Activated CD4-positive, alpha-beta T cell treated with anti-CD3 and anti-CD28 coated beads, Interleukin-2, amount 50 U/mL, for 24 hours (primary cell): ENCODE measurements around the gene USP6NL.
"Not testable (repeated sequence)": the region's sequence is repeated elsewhere in the genome, so short reads cannot be mapped to it uniquely, and the experiment has no call there.

ENCODE experiments used
- DNase-seq, 2 donors: peaks; one replicate each; pipeline ENCODE4 v3.0.0-alpha.2; 2020; ENCODE audit warnings: low read depth in 1 of 2, low spot score in 1 of 2

Gene USP6NL

DNA sequence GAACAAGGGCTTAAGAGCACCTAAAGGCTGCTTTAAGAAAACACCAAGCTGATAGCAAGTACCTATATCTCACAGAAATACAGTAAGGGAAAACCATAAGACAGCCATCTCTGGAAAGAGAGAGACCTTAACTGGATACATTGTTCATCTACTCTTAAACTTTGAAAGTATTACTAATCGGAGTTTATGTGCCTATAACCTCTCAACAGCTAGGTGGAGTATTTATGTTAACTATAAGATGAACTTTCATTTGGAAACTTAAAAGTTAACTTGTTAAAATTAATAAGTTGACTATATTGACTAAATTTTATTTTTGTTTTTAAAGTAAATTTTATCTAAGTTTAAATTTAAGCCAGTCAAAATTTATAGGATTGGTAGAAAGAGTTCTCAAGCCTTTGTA is 90.6 kb downstream of the USP6NL start:
- no peak for DNase-seq

DNA sequence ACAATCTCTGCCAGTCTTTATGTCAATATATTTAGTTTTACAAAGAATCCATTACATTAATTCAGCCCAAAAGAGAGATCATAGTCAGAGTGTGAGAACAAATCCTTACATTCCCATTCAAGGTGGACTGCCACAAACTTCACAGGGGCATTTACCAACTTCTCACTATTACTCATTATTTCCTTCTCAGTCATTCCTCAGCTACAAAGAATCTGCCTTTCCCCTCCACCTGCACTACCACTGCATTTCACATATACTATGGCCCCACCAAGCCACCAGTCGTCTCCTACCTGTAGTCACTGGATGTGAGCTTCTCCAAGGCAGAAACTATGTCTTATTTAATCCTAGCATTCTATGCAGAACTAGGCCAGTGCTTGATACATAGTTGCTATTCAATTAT is 94.3 kb downstream of the USP6NL start:
- DNase-seq = no peak

DNA sequence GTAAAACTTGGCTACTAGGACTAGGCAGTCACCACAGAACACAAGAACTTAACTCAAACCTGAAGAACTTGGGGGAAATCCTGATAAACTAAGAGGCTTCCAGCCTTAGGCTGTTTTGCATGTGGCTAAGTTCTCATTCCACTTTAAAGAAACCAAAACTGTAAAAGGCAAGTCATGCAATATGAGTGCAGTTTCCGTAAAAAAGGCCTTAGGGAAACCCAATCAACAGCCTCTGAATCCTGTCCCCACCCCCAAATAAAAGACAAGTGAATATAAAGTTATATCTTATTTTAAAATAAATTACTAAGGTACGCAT is 95.1 kb downstream of the USP6NL start:
- DNase-seq = no peak

DNA sequence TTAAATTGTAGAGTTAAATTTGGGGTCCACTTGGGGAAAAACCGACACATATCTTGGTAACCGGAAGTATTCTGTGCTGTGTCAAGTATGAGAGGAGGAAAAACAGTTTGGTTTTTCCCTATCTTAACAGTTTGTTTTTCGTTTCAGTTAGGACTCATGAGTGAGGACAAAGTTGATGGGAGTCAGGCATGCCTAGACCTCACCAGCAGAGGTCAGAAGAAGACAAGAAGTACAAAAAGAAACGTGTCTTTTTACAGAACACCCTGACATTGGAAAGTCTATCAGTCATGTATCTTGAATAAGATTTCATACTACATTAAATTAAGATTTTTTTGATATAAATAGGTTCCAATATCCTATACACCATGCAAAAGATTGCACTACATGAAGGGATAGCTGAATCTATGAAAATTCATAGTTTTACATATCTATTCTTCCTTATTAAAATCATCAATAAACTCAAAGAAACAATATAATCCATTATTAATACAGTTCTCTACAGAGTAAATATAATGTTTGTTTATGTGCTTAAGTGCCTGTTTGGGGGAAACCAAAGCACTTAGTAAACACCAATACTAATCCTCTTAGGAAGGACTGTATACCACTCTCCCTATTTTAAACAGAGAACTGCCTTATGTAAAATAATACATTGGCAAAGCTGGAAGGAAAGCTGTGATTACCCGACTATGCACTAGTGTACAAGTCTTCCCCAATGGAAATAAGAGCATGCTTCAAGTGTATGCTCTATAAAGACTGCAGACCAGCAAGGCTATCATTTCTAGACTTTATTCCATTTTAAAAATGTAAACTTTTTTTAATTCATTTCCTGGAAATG is 95.6 kb downstream of the USP6NL start:
- DNase-seq = peak in 1 of 2 donors; percentile 42

DNA sequence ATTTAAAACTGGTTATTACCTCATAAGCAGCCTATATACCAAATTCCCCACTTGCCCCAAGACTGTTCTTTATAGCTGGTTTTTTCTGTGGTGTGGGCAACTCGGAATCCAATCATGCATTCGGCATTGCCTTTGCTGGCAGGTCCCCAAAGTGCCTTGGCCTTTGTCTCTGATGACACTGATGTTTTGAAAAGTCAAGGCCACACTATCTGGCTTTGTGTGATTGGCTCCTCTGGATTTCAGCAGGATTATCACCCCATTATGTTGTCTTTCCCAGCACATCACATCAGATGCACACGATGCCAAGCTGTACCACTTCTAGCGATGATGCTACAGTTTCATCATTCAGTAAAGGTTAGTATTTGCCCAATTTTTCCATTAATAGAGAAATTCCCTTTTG is 97.7 kb downstream of the USP6NL start:
- no peak for DNase-seq

DNA sequence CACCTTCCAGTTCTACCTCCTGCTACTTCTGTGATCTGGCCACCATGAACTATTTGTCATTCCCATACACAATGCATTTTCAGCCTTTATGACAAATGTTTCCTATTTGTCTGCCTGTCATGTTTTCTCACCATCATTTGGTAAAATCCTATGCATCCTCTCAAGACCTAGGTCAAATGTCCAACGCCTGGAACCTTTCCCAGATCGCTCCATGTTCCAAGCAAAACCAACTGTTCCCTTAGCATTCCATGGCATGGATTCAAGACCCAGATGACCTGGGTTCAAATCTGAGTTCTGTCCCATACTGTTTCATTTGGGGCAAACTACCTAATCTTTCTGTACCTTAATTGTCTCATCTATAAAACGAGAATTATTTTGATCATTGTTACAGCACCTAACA is 98.9 kb downstream of the USP6NL start:
- no peak for DNase-seq

DNA sequence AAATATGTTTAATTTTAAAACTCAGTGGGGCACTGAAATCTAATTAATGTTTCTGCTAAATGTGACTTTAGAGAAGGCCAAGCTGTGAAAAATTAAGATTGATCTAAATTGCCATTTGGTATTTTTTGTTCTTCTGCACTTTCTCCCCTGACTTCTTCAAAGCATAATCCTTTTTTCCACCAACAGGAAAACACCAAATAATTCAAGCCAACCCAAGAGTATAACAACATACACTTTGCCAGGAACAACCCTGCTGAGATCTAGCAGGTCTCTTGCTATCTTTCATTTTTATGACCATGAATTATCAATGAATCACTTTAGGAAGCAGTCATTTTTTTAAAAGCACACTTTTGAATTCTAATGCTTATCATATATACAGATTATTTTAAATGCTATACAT is 100.1 kb downstream of the USP6NL start:
- DNase-seq = no peak

DNA sequence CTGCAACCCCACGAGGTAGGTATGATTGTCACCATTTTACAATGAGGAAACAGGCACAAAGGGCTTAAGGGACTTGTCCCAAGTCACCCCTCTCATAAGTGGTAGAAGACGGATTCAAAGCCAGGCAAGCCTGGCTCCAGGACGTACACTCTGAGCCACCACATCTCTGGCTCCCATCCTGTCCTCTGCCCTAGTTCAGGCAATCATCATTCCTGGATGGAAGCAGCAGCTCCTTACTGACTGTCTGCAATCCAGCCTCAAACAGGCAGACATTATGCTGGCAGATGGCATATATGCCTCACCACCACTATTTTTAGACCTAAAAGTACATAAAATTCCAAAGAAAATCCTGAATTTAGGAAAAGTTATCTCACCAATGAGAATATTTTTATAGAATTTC is 100.7 kb downstream of the USP6NL start:
- no peak for DNase-seq

DNA sequence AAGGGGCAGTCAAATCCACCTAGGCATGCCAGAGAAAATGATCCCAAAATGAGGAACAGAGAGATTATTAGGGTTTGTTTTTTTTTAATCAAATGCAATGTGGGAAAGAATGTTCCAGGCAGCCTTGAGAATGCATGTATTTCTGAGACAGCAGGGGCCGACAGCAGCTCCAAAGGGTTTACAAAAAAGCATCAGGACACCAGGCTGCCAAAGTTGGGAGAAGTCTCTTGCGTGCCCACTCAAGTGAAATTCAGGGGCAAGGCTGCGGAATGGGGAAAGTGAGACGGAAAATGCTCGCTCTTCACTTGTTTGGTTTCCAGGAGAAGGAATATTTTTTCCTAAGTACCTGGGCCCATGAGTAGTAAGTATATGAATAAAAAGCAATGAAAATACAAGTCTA is 101.2 kb downstream of the USP6NL start:
- DNase-seq = no peak

DNA sequence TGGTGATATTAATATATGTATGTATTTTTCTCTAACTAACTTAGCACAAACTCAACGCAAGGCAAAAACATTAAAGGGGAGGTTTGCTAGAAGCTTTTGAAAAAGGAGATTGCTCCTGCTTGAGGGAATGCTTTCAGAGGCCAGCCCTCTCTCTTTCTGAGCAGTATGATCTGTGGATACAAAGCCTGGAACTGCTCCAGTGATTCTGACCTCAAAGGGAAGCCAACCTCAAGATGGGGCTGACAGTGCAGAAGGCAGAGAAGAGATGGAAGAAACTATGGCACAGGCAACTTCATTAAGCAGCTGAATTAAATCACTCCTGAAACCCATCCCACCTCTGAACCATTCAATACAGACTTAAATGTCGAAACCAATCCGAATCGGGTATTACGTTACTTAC is 102.4 kb downstream of the USP6NL start:
- DNase-seq = no peak

DNA sequence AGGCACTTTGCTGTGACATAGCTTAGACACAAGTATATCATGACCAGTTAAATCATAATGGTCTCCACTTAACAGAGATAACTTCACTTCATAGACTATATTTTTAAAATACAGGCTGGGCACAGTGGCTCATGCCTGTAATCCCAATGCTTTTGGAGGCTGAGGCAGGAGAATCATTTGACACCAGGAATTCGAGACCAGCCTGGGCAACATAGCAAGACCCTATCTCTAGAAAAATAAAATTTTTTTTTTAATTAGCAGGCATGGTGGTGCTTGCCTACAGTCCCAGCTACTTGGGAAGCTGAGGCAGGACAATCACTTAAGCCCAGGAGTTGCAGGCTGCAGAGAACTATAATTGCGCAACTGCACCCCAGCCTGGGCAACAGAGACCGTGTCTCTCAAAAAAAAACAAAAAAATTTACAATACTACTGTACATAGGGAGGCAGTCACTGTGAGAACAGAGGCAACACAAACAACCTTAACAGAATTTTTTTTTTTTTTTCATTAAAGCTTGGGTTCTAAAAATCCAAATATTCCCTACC is 105.1 kb downstream of the USP6NL start:
- DNase-seq = no peak

DNA sequence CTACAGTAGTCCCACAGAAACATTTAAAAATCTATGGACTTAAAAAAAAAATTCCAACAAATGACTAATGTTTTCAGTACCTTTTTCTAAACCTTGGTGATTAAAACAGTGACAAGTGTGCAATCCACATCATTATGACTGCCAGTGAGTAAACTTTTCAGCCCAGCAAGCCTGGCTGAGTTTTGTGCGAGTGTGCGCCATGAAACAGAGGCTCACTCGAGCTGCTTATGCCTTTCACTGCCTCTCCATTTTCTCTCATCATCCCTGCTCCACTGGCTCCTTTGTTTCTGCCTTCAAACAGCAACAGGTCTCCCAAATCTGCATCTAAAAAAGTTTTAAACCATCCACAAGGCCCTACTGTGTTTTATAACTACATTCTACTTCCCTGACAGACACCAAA is 105.8 kb downstream of the USP6NL start:
- DNase-seq = no peak

DNA sequence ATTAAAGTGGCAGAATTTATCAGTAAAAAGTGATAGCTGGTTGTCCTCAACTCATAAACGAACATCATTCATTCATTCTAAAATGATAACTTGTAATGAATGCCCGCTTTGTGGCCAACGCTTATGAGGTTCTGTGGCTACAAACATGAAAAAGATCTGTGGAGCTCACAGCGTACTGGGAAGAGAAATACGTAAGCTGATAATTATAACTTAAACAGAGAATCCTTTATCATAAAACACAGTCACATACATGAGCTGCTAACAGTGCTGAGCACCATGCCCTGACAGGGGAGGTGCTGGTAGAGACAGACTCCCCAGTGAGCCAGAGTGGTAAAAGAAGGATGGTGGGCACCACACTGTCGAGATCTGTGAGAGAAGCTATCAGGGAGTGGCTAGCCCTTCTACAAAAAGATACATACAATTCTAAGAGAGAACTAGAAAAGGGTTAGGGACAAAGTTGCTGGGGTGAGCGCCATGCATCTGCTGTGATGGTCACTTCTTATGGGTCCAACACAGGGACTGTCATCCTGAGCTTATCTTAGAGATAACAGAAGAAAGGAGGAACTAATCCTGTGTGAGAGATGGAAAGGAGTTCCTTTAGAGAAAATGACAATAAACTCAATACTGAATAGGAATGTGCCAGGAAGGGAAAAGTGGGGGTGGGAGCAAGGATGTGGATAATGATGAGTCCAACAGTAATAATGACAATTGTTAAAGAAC is 106.7 kb downstream of the USP6NL start:
- no peak for DNase-seq

DNA sequence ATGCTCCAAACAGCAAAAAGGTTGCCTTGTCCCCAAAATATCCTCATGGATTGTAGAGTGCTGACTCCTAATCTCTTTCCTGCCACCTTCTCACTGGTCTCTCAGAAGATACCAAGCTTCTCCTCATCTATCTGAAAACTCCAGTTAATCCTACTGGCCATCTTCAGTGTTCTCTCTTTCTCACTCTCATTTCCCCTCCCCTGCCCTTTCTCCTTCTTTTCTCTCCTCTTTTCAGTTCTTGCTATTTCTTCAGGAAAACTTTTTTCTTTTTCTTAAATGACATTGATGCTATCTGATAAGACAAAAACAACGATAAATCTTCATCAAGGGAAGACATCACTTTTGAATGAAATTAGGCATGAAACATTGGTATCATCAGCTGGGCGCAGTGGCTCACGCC is 109.8 kb downstream of the USP6NL start:
- DNase-seq = no peak

DNA sequence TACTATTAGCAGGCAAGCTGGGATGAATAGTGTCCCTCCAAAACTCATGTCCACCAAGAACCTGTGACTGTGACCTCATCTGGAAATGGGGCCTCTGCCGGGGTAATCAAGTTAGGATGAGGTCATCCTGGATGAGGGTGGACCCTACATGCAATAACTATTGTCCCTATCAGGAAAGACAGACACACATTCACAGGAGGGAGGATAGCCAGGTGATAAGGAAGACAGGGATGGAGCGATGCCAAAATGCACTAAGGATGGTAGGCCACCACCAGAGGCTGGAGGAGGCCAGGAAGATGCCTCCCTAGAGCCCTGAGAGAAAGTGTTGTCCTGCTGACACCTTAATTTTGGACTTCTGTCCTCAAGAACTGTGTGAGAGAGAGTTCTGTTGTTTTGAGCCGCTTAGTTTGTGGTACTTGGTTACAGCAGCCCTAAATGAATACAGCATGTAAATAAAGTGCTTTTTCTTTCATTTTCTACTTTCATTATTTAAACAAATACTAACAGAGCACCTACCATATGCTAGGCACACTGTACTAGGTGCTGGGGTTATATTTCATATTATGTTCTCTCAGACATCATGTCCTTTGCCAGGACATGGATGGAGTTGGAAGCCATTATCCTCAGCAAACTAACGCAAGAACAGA is 111.9 kb downstream of the USP6NL start:
- no peak for DNase-seq

DNA sequence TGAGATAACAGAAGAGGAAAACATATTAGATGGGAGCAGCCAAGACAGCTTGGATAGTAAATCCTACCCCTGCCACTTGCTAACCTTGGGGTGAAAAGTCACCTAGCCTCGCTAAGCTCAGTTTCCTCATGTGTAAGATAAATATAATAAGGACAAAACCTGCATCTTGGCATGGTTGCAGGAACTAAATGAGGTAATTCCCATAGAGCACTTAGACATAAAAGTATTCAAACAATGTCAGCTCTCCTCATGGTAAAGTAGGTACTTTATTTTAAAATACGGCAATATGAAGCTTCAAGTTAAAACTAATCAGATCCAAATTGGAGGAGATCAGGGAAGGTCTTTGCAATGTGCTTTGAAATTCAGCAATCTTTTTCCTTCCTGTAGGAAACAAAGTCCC is 113.1 kb downstream of the USP6NL start:
- DNase-seq = no peak

DNA sequence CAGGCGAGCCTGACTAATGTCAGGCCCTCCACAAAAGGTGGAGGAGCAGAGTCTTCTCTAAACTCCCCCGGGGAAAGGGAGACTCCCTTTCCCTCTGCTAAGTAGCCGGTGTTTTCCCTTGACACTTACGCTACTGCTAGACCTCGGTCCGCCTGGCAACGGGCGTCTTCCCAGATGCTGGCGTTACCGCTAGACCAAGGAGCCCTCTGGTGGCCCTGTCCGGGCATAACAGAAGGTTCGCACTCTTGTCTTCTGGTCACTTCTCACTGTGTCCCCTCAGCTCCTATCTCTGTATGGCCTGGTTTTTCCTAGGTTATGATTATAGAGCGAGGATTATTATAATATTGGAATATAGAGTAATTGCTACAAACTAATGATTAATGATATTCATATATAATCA is 116.5 kb downstream of the USP6NL start:
- DNase-seq = not testable (repeated sequence)

DNA sequence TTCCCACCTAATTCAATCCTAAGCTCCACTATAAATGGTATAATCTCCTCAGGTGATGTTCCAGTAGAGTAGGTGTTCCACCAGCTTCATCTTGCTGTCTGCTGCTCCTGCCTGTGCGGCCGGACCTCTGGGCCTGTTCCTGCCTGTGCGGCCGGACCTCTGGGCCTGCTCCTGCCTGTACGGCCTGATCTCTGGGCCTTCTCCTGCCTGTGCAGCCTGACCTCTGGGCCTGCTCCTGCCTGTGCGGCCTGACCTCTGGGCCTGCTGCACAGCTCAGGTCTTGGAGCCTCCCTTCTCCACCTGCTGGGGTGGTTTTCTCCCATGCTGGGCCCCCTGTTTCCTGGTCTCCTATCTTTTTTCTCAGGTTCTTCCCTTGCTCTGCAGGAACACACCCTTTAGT is 117.8 kb downstream of the USP6NL start:
- DNase-seq = no peak

DNA sequence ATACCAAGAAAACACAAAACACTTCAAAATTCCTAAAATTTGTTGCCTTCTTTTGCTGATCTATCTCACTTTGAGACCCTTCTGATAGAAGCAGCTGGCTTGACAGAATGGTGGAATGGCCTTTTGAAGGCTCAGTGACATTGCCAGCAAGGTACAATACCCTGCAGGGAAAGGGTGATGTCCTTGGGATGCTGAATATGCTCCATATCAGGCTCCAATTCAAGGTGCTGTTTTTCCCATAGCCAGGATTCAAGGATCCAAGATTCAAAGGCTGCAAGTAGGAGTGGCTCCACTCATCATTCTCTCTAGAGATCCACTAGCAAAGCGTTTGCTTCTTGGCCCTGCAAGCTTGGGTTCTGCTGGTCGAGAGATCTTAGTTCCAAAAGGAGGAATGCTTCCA is 120.4 kb downstream of the USP6NL start:
- no peak for DNase-seq

DNA sequence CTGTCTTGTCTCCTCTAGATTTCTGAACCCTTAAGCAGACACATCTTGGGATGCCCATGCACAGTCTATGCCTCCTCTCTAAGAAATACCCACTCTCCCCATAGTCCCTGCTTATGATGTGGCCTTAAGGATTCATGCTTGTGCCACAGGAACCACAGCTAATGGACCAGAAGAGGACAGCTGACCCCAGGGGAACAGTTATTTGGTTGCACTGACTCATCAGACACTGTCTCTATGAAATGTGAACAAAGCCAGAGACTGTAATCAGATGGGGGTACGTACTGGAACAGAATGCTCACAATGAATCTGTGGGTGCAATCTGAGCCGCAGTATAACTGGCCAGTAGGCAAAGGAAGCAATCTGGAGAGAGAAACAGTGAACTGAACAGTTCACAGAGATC is 121.9 kb downstream of the USP6NL start:
- no peak for DNase-seq

DNA sequence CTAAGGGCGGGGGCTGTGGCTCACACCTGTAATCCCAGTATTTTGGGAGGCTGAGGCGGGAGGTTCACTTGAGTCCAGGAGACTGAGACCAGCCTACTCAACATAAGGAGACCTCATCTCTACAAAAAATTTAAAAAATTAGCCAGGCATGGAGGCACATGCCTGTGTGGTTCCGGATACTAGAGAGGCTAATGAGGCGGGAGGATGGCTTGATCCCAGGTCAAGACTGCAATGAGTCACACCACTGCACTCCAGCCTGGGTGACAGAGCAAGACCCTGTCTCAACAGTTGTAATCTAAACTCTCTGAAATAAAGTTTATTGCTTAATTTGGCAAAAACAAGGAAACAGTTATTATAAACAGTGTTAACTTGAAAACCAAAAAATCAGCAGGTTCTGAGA is 123.3 kb downstream of the USP6NL start:
- no peak for DNase-seq
